Stimulated activated CD8-positive, alpha-beta memory T cell treated with anti-CD3 and anti-CD28 coated beads, Interleukin-4, amount 100 ng/mL, for 4 hours (primary cell): Measurements from ENCODE around the gene DSCAML1.

ENCODE experiments used
- DNase-seq, 2 donors: peaks; one replicate each; pipeline ENCODE4 v3.0.0-alpha.2; 2020; ENCODE audit warnings: low read depth in 2 of 2, low spot score in 1 of 2

Gene DSCAML1

GRCh38 chr11:117796872-117797529 is at the start of gene DSCAML1:
Gene DSCAML1, minus strand, starts transcription at chr11:117797216. Its CDS starts 137 bp downstream, at chr11:117797079.
- DNase-seq = no peak

- peak; percentile 43 to 81 for DNase-seq
These were observed 46.9 kb upstream of the DSCAML1 start for GRCh38 chr11:117843666-117844484.

- DNase-seq = no peak
These were observed 45.3 kb upstream of the DSCAML1 start for GRCh38 chr11:117842131-117842941.

GRCh38 chr11:117841551-117842031 is 44.6 kb upstream of the DSCAML1 start:
- DNase-seq = no peak

GRCh38 chr11:117840881-117841550 is 44.0 kb upstream of the DSCAML1 start:
- no peak for DNase-seq

- no peak for DNase-seq
These were observed 43.2 kb upstream of the DSCAML1 start for GRCh38 chr11:117839936-117840813.

GRCh38 chr11:117839380-117839881 is 42.4 kb upstream of the DSCAML1 start:
- DNase-seq = no peak

GRCh38 chr11:117838901-117839300 is 41.9 kb upstream of the DSCAML1 start:
- no peak for DNase-seq

GRCh38 chr11:117837791-117838190 is 40.8 kb upstream of the DSCAML1 start:
- DNase-seq = no peak

GRCh38 chr11:117837070-117837776 is 40.2 kb upstream of the DSCAML1 start:
- no peak for DNase-seq

GRCh38 chr11:117836077-117836960 is 39.3 kb upstream of the DSCAML1 start:
- DNase-seq = no peak

GRCh38 chr11:117835576-117835975 is 38.6 kb upstream of the DSCAML1 start:
- no peak for DNase-seq

GRCh38 chr11:117834838-117835443 is 37.9 kb upstream of the DSCAML1 start:
- DNase-seq = no peak

- no peak for DNase-seq
These were observed 37.2 kb upstream of the DSCAML1 start for GRCh38 chr11:117834068-117834810.

- no peak for DNase-seq
These were observed 36.4 kb upstream of the DSCAML1 start for GRCh38 chr11:117833401-117833891.

GRCh38 chr11:117832511-117832910 is 35.5 kb upstream of the DSCAML1 start:
- no peak for DNase-seq
